Fibroblast of skin of left quadriceps (primary cell): ENCODE data around the gene PITPNM3.

Experiments
- DNase-seq, 2 experiments: peaks; one replicate each; pipeline ENCODE4 v3.0.0-alpha.2; 2013; ENCODE audit warnings: low read depth in 2 of 2

PITPNM3 gene

GRCh38 chr17:6526362-6527152, 29.8 kb downstream of the PITPNM3 start:
- no peak for DNase-seq

GRCh38 chr17:6525731-6526130, 30.6 kb downstream of the PITPNM3 start:
- DNase-seq = no peak

GRCh38 chr17:6525141-6525540, 31.2 kb downstream of the PITPNM3 start:
- no peak for DNase-seq

GRCh38 chr17:6524520-6524919, 31.8 kb downstream of the PITPNM3 start:
- no peak for DNase-seq

GRCh38 chr17:6523809-6524355, 32.5 kb downstream of the PITPNM3 start:
- DNase-seq = no peak

GRCh38 chr17:6523330-6523729, 33.0 kb downstream of the PITPNM3 start:
- DNase-seq = no peak

GRCh38 chr17:6521586-6521985, 34.8 kb downstream of the PITPNM3 start:
- DNase-seq = no peak

GRCh38 chr17:6517062-6517461, 39.3 kb downstream of the PITPNM3 start:
- DNase-seq = no peak

GRCh38 chr17:6514371-6514770, 42.0 kb downstream of the PITPNM3 start:
- DNase-seq = no peak

- no peak for DNase-seq
Observed at GRCh38 chr17:6512552-6512951, 43.8 kb downstream of the PITPNM3 start.

GRCh38 chr17:6510321-6510977, 45.9 kb downstream of the PITPNM3 start:
- DNase-seq = no peak

- DNase-seq = no peak
Observed at GRCh38 chr17:6509921-6510320, 46.4 kb downstream of the PITPNM3 start.

- DNase-seq = no peak
Observed at GRCh38 chr17:6509031-6509771, 47.2 kb downstream of the PITPNM3 start.

- DNase-seq = no peak
Observed at GRCh38 chr17:6508519-6509030, 47.8 kb downstream of the PITPNM3 start.

GRCh38 chr17:6508016-6508415, 48.3 kb downstream of the PITPNM3 start:
- no peak for DNase-seq

- DNase-seq = peak; percentile 29 to 32
Observed at GRCh38 chr17:6507535-6507934, 48.8 kb downstream of the PITPNM3 start.

- no peak for DNase-seq
Observed at GRCh38 chr17:6506679-6507231, 49.6 kb downstream of the PITPNM3 start.

GRCh38 chr17:6505425-6506142, 50.8 kb downstream of the PITPNM3 start:
- DNase-seq = no peak

GRCh38 chr17:6503641-6504195, 52.6 kb downstream of the PITPNM3 start:
- no peak for DNase-seq

GRCh38 chr17:6502871-6503509, 53.4 kb downstream of the PITPNM3 start:
- DNase-seq = no peak
